Right forelimb (tissue), 1 donor: ENCODE measurements around the gene DDRGK1.

Experiments used
- DNase-seq: peaks from one replicate; pipeline ENCODE4 v3.0.0-alpha.2; 2018

The DDRGK1 gene

DNA sequence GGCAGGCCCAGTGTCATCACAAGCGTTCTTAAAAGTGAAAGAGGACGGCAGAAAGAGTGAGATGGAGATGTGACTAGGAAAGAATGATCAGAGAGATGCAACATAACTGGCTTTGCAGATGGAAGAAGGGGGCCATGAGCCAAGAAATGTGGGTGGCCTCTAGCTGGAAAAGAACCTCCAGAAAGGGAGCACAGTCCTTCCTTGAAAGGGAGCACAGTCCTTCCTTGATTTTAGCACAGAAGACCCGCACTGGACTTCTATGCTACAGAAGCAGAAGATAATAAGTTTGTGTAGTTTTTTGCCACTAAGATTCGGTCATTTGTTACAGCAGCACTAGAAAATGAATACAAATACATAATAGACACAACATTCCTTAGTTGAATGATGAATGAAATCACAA is 24.2 kb downstream of the DDRGK1 start:
- DNase-seq = no peak

DNA sequence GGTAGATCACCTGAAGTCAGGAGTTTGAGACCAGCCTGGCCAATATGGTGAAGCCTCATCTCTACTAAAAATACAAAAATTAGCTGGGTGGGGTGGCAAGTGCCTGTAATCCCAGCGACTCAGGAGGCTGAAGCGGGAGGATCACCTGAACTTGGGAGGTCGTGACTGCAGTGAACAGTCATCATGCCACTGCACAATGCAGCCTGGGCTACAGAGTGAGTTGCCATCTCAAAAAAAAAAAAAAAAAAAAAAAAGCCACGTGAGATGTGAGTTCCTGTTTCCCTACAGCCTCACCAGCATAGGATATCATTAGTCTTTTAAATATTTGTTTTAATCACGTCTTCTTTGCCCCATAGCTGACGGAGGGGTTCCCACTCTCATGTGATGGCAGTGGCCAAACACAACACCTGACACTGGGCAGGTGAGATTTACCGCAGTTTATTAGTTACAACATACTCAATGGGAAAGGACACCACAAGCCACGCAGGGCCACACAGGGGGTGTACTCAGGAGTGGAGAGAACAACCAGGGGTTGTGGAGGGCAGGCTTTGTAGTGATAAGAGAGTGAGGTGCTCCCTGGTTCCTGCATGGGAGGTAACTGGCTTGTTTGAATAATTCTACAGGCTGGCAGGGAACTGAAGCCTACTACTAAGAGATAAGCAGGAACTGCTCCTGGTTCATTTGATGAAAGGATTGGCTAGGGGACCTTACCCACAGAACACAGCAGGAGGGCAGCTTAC is 26.6 kb downstream of the DDRGK1 start:
- DNase-seq = no peak

DNA sequence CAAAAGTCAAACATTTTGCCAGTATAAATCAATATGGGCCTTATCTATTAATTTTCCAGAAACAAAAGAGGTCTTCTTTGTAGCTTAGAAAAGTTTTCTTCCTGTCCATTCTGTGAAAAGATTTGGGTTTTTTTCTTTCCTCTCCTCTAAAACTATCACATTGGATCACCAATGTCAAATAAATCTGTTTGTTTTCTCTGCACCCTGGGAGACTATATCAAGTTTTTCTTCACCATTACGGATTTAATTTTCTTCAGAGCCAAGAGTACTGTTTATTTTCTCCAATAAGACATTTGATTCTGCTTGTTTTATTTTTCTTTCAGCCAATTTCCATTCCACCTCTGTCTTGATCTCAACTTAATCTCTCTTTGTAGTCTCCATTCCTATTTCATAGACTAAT is 29.2 kb downstream of the DDRGK1 start:
- no peak for DNase-seq

DNA sequence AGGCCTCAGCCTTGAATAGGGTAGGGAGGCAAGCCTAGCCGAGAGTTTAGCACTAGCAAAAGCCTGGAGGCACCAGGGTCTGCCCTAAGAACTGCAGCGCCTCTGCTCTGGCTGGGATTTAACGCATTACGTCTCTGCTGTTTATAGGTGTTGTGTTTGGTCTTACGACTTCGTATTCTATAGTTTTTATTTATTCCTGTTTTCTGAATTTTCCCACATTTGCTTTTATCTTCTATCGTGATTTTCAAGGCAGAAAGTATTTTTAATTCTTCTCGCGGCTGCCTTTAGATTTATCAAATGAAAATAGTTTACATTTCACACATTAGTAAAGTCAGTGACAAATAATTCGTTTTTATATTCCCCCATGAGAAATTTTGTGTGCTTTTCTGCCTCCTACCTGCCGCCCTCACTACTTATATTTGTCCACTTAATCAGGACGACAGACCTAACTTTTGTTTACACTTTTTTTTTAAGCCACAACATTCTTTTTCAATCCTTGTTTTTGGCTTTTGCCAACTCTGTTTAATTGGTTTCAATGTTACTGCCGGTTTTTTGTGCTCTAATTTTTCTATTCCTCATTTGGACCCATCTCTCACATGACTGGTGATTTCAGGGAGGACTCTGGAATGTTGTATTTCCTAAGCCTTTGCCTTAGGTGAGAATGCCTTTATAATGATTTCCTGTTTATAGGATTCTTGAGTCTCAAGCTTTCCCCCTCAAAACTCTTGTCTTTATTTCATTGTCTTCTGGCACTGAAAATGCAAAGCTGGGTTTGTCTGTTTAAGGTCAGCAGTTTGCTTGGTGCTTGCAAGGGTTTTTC is 29.8 kb downstream of the DDRGK1 start:
- DNase-seq = no peak

DNA sequence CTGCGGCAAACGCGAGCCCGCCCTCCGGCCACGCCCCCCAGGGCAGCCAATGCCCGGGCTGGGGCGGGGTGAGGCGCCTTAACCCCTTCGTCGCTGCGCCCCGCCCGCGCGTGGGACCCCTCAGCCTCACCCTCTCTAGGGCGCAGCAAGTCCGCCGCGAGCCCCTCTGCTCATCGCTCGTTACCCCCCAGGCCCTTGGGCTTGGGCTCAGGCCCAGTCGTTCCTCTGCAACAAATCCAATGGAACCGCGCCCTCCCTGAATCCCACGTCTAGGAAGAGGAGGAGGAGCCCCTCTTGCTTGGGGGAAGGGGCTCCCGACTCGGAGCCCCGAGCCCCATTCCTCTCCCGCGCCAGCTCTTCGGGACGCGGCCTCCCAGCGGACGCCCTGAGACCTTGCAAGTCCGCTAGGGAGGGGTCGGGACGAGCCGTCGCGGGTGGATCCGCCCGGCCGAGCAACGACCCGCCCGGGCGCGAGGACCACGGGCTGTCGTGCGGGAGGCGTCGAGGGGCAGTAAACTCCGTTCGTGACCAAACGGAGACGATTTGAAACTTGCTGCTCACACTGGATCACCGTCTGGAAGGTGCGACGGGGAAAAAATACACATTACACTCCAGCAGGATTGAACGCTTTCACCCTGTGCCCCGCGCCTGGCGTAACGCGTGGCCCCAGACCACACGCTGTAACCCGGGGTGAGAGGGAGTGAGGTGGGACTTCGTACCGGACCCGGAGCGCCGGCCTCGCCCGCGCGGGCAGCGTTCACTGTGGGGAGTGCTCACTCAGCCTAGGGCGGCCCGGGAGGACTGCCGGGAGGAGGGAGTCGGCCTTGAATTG is 30.7 kb downstream of the DDRGK1 start:
- DNase-seq = peak; percentile 92

DNA sequence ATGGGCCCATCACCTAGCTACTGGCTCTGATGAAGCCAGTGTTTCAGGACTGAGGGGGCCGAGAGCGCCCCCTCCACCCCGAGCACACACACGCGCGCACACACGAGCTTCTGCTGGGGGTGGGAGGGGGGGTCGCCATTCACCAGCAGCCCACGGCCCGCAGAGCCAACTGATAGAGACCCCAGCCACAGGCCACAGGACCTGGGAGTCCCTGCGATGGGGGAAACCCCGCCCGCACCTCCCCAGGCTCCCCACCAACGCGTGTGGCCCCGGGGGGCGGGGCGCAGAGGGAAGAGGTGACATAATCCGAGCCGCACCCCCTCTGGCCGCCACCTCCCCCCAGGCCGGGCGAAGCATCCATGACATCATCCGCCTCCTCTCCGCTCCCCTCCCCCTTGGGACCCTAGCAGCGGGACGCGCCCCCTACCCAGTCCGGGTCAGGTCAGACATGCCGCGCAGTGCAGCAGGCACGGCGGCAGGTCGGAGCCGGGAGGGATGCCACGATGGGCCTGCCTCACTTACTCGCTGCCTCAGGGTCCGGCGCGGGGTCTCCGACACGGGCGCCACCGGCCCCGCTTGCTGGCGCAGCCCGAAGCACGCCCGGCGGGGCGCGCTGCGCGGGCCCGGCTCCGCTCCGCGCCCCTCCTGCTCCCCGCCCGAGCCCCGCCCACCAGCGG is 31.4 kb downstream of the DDRGK1 start, which contains the start of gene LZTS3:
Gene LZTS3, minus strand, starts transcription at position 617 of the 677 bp plus-strand sequence. CDS start 6,386 bp downstream, outside the sequence.
- peak; percentile 83 for DNase-seq

DNA sequence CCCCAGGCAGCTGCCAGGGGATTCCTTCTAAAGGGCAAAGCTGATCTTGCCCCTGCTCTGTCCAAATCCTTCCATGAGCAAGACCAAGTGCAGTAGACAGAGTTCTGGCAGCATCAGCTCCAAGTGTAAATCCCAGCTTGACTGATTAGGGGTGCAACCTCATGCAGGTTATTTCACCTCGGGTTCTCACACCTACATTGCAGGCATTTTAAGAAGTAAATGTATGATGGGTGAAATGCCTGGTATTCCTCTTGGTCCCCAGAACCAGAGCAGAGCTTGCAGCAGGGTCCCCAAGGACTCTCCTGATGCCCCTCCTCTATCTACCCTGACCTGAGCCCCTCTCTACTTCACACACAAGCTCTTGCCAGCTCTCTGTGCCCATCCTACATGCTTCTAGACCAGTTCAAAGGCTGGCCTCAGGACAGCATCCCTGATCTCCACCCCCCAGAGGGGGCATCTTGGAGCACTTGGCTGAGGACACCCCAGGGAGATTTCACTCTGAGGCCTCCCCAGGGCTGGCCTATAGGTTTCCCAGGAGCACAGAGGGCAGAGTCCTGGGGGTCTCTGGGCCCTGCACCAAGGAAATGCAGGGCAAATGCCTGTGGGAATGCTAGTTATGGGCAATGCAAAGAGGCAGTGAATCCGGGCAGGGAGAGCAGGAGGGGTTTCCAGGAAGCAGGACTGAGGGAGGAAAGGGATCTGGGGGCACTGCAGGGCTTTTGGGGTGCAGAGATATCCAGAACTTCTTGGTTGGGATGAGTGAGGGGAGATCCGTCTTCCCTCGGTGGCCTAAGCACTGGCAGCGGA is 32.2 kb downstream of the DDRGK1 start:
- DNase-seq = no peak

DNA sequence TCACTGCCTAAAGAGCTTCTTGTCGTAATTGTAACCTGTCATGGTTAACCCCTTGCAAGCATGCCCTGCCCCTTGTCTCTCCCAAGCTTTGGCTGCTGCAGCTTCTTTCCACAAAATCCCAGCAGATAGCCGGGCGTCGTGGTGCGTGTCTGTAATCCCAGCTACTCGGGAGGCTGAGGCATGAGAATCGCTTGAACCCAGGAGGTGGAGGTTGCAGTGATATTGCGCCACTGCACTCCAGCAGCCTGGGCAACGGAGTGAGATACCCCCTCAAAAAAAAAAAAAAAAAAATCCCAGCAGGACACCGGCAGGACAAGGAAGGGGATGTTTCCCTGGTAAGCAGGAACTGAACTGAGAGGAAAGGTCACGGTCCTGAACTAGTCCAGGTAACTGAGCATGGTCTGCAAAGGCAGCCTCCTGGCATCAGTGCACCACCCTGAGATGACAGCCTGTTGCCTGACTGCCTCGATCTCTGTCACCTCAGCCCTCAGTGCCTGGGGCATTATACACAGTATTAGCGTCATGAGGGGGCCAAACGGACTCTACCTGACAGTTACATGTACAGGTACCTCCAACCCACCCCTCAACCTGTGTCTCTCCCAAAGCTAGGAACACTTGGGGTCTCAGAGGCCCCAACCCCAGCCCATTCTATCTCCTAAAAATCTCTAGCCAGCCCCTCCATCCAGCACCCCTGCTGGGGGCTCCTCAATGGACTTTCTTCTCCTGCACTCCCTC is 32.9 kb downstream of the DDRGK1 start:
- DNase-seq = no peak

DNA sequence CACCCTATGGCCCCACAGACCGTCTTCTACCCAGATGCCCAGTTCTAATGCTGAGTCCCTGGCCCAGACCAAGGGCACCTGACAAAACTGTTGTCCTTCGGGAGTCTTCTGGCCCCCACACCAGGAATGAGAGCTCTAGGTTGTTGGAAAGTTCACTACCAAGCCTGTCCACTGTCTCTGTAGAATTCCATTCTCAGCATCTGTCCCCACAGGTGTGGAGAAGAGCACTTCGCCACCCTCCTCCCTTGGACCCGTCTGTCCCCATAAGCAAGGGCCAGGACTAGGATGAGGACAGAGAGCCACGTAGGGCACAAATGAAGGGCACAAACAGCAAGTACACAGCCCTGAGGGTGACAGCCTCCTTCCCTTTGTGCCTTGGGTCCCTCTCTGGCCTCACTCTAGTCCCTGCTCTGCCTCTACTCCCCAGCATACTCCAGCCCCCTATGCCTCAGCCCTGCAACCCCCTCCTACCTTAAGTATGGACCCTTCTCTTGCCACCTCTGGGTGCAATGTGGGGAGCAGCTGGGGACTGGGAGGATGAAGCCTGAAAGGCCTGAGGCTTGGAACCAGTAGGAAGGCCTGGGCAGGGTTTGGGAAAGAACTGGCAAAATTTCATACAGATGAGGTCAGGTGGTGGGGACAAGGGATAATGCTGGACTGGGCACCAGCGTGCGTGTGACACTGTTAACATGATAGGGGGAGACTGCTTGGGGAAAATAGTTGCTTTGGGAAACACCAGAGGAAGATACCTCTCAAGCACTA is 35.5 kb downstream of the DDRGK1 start:
- no peak for DNase-seq

DNA sequence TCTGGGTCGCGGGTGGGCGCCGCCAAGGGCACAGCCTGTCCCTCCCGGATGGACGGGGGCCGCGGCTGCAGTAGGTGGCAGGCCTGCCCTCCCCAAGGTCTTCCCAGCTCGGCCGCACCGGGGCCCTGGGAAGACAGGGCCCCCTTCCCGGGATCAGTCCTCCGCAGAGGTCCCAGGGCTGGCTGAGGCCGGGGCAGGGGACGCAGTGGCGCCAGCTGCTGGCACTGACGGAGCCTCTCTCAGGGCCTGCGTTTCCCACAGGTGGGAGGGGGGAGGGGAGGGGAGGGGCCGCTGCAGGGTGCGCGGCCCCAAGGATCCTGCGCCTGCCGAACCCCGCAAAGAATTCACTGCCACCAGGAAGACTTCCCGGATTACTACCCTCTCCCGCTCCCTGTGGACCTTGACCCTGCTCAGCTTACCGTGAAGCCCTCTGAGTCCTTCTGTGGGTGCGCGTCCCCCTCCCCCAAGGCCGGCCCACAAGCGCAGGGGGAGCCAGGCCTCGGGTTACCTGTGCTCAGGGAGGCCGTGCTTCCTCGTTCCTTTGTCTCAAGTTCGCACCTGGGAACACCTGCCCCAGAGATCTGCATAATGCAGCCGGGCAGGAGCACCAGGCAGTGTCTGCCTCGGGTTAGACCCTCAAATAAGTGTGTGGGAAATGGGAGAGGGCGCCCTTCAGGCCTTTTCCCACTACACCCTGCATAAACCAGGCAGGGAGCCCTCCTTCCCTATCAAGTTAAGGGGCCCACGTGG is 36.2 kb downstream of the DDRGK1 start:
- no peak for DNase-seq

DNA sequence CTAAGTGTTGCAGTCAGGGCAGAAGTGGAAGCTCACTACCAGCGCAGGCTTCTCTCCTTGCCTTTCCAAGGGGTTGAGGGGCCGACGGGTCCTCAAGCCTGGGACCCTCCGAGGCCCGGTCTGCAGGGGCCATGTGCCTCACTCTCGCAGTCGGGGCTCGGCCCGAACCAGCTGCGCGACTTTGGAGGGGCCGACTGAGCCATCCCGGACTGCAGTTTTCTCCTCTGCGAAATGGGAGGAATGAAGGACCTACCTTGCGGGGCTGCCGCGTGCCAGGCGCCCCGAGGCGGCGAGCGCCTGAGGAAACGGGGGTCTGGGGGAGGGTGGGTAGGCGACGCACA is 36.8 kb downstream of the DDRGK1 start:
- no peak for DNase-seq

DNA sequence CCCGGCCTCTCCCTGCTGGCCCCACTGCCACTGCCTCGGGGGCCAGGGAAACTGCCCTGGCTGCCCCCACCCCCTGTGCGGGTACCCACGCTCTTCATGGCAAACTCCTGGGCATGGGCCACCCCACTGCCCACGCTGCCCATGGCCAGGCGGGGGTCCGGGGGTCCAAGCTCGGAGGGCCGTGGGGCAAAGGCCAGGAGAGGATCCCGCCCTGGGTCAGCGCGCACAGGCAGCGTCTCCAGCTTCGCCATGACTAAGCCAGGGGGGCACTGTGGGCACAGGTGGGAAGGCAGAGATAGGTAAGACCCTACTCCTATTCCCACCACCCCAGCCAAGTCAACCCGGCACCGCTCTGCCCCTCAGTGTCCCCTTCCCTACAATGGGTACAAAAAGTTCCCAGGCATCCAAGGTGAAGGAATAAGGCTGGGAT is 37.6 kb downstream of the DDRGK1 start:
- no peak for DNase-seq

DNA sequence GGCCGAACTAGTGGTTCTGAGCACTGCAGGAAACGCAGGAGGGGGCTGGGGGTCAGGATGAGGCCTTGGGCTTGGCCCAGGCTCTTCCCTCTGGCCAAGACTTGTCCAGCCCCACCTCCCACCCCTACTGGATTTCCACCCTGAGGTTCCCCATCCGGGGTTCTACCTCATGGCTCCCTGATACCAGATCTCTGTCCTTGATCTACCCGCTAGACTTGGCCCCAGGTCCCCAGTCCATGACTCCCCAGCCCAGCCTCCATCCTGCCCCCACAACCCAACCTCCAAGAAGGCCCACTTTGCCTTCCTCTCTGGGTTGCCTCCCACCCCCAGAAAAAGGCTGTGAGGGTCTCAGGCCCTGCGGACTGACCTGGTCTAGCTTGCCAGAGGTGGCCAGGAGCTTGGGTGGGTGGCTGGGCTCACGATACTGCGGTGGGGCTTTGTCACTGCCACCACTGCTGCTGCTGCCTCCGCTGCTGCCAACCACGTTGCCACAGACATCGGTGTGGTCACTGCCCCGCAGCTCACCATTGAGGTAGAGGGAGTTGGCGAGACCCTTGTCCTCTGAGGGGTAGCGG is 38.1 kb downstream of the DDRGK1 start:
- no peak for DNase-seq

DNA sequence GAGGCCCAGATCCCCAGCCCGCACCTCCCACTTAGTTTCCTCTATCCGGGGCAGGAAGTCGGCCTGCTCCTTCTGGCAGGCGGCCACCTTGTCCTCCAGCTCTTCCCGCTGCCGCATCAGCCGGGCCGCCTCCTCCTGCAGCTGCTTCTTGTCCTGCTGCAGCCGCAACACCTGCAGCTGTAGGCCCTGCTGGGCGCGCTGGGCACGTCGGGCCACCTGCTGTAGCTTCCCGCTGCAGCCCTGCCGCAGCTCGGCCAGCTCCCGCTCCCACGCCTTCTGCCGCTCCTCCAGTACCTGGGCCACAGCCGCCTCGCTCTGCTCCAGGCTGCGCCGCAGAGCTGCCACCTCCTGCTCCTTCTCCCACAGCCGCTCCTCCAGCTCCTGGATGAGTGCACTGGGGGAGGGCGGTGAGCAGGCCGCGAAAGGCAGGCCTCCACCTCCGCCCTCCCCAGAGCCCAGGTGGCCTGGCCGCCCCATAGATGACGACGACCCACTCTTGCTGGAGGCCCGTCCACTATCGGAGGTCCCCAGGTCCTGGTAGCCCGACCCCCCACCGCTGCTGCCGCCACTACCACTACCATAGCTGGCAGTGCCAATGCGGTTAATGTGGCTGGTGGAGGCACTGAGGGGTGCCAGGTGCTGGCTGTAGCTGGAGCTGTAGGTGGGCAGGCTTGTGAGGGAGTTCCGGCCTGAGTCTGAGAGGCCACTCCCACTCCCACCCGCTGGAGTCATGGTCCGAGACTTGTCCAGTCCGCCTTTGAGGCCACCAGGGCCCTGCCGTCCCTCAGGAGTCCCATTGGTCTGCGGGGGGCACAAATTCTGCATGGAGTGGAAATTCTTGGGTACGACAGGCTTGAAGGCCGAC is 38.8 kb downstream of the DDRGK1 start:
- peak; percentile 70 for DNase-seq

DNA sequence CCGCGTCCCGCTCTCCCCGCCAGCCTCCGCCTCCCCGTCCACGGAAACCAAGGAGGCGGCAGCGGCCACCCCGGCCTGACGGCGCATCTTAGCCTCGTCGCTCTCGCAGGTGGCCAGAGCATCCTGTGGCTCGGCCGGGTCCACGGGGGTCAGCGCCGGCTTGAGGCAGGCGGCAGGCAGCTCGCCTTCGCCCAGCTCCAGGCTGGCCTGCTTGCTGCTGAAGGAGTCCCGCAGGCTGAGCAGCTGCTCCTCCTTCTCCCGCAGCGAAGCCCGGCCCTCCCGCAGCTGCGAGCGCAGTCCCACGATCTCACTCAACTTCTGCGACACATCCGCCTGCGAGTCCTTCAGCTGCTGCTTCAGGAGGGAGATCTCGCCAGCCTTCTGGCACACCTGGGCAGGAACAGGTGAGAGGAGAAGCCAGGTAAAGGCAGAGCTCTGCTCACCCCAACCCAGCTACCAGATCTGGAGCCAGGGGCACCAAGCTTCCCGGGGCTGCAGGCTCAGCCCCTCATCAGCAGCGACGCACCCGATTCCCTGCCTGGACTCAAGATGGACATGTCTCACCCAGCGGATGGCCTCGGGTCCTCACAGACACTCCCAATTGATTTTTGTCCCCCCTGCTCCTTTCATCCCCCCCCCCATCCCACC is 39.6 kb downstream of the DDRGK1 start:
- no peak for DNase-seq

DNA sequence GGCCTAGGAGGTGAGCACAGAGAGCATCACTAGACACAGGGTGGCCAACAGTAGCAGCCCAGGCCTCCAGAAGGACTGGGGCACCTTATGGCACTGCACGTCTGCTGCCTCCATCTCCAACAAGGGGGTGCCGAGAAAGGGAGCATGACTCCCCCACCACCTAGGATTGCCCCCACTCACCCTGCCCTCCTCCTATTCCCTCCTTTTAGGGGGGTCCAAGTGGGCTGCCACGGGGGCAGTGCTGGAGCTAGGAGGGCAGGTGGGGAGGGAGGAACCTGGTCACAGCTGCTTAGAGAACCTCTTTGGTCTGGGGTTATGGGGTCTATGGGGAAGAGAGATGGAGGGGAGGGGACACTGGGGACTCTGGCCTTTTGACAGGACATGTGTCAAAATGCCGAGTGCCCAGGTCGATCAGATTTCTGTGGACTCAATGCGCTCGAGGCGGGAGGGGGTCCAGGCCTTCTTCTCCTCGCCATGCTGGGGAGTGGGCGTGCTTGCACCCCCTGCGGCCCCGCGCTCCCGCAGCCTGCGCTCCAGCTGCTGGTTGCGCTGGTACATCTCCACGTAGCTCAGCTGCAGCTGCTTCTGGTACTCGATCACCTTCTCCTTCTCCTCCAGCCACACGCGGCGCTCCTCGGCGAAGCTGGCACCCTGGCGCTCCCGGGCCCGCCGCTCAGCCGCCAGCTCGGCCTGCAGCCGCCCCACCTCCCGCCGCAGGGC is 40.3 kb downstream of the DDRGK1 start:
- DNase-seq = no peak
